Posterior cingulate gyrus (tissue), 11 donors: ENCODE results near the gene TGM2.
A peak's percentile ranks its signal among the peaks of the same experiment; 100 is the strongest.
"Not testable (repeated sequence)": the region's sequence is repeated elsewhere in the genome, so short reads cannot be mapped to it uniquely, and the experiment has no call there.

Experiments
- DNase-seq, 10 donors: peaks; one replicate each; pipeline versions ENCODE4 v3.0.0 to v3.0.0-alpha.2; 2020 to 2021; ENCODE audit warnings: mixed read lengths in 3 of 10
- intact Hi-C: fragments of 100-400 bp; cut with DNase I; formaldehyde crosslinking; loops from one replicate; pipeline ENCODE4 v1.15.1; 2023

Gene TGM2

DNA sequence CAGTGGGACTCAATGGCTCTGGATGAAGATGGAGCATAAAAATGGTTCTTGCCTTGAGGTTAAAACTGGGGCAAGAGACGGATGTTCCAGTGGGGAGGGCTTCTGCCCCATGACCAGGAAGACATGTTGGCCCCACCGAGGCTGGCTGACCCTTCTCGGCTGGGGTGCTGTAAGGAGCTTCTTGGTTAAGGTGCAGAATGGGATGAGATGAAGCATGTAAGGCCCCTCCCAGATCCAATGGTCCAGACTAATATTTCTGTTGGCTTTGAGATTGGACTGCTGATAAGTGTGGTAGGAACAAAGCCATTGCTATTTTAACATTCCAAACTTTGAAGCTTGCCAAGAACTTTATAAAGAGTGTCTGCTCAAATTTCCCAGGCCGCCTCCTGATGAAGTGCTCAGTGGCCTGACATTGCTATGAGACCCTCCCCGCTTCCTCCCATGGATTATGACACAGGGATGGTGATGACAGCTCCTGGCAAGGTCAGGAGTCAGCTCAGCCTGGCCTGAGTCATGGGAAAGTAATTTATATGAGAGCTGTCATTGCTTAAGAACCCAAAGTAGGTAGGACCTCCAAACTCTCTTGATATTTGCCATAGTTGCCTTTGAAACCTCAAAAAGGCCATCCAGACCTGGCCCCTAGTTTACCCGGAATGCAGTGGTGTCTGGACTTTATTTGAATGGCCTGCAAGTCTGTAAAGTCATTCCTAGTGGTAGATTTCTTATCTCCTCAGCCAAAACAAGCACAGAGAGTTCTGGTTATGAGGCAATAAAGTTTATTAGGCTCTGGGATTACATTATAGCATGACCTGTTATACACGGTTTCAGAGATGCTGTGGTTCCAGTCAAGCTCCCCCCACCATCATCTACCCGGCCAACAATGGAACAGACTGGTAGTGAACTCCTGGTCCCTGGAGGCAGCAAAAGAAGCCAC lies 55.2 kb downstream of the TGM2 start:
- DNase-seq = no peak
- intact Hi-C loops = no loop called here

- DNase-seq = no peak
- intact Hi-C loops = no loop called here
Measured at GRCh38 chr20:38108986-38109541, 56.0 kb downstream of the TGM2 start.

DNA sequence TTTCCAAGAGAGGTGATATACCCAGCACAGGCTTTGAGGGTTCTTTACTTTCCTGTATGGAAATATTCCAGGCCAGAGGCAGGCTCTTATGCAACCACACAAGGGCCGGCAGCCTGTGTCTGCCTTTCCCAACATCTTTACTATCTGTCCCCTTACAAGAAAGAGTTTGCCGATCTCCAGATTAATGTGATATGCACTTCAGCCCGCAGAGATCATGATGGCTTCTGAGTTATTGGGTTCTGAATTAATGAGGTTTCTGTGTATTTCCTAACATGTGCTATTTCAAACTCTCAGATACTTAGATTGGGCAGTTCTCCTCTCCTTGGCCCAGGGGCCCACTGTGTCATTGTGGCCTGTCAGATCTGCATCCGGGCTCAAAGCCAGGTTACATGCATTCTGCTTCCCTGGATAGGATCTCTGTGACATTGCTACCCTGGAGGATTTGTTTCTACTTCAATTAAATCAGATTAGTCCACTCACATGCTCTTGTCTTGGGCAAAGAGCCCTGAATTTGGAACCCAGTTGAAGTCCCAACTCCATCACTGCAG lies 56.6 kb downstream of the TGM2 start:
- no peak for DNase-seq
- intact Hi-C loops = no loop called here

GRCh38 chr20:38107916-38108315 lies 57.2 kb downstream of the TGM2 start:
- DNase-seq, intact Hi-C loops: not testable (repeated sequence)

DNA sequence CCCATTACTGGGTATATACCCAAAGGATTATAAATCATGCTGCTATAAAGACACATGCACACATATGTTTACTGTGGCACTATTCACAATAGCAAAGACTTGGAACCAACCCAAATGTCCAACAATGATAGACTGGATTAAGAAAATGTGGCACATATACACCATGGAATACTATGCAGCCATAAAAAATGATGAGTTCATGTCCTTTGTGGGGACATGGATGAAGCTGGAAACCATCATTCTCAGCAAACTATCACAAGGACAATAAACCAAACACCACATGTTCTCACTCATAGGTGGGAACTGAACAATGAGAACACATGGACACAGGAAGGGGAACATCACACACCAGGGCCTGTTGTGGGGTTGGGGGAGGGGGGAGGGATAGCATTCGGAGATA lies 57.7 kb downstream of the TGM2 start:
- intact Hi-C loops, DNase-seq: not testable (repeated sequence)

DNA sequence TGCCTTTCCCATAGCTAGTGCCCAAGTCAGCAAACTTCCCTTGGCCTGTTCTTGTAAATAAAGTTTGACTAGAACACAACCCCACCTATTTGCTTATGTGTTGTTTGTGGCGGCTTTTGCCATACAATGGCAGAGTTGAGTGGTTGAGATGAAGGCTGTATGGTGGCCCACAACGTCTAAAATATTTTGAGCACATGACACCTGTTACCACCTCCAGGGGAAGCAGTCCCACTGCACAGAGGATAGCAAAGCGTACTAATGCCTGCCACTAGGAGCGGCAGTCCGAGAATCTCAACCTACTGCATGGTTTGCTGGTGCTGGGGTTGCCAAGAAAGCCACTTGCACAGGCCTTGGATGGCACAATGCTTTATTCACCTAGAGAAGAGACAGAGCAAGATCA lies 58.6 kb downstream of the TGM2 start:
- intact Hi-C loops = no loop called here

GRCh38 chr20:38104285-38104684 lies 60.8 kb downstream of the TGM2 start:
- no peak for DNase-seq
- intact Hi-C loops = no loop called here

More for the DNA sequence above, 58.6 kb downstream of the TGM2 start:
- no peak for DNase-seq

DNA sequence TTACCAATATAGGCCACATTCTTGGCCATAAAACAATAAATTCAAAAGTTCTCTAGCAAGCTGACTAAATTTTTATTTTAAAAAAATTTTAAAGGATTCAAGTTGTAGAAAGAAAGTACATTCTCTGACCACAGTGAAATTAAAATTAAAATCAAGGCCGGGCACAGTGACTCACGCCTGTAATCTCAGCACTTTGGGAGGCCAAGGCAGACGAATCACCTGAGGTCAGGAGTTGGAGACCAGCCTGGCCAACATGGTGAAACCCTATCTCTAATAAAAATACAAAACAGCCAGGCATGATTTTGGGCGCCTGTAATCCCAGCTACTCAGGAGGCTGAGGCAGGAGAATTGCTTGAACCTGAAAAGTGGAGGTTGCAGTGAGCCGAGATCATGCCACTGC lies 62.9 kb downstream of the TGM2 start:
- intact Hi-C loops, DNase-seq: not testable (repeated sequence)

GRCh38 chr20:38098952-38099351 lies 66.1 kb downstream of the TGM2 start:
- DNase-seq = no peak
- intact Hi-C loops = no loop called here

- DNase-seq = no peak
- intact Hi-C loops = no loop called here
Measured at GRCh38 chr20:38095017-38095686, 69.9 kb downstream of the TGM2 start.

GRCh38 chr20:38094373-38094891 lies 70.6 kb downstream of the TGM2 start:
- no peak for DNase-seq
- intact Hi-C loops = no loop called here

DNA sequence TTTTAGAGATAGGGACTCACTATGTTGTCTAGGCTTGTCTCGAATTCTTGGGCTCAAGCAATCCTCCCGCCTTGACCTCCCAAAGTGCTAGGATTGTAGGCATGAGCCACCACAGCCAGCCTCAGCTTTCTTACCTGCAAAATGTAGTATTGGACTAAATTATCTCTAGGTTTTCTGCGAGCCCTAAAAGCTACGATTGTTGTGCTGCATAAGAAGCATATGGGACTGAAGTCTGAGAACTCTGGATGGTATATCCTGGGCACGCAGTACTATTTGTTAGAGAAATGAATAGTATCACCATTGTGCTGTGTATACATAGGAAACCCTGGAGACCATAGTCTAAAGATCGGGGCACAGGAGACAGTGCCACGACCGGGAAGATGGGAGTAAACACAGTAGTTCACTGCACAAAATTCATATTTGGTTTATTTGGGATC lies 71.4 kb downstream of the TGM2 start:
- intact Hi-C loops = no loop called here
- DNase-seq = no peak

DNA sequence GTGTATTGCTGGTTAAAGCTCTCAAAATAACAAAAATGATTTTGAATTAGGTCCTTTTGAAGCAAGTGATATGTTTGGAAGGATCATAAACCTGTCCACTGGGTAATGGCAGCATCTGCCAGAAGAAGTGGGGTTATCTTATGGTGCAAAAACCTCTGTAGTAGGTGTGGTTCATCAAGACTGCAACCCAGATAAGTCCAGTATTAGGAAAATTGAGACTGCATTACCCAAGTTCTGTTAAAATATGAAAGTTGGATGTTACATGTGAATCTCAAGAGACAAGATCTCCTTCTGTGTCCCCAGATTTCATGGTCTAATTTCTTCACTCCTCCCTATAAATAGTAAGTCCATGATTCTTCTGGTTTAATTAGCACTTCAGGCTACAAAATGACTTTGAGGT lies 72.2 kb downstream of the TGM2 start:
- no peak for DNase-seq
- intact Hi-C loops = no loop called here

GRCh38 chr20:38092260-38092857 lies 72.7 kb downstream of the TGM2 start:
- DNase-seq = no peak
- intact Hi-C loops = no loop called here

GRCh38 chr20:38091441-38092216 lies 73.4 kb downstream of the TGM2 start:
- peak in 1 of 10 donors; percentile 27 for DNase-seq
- intact Hi-C loops = no loop called here

DNA sequence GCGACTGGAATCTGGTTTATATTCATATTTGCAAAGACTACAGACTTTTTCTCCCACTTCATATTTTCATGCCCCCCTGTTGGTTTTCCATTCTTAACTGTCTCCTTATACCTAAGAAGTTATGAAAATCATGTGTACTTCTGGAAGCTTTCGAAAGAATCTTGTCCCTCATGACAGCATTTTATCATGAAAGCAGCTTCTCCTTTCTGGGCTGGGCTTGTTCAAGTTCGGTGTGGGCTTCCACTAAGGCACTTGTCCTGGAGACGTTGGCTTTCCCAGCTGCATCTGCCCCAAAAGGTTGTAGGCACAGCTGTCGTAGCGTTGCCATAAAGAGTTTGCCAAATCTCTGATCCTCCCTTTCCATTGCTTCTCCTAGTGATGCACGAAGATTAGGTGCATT lies 75.0 kb downstream of the TGM2 start:
- intact Hi-C loops = no loop called here
- no peak for DNase-seq

DNA sequence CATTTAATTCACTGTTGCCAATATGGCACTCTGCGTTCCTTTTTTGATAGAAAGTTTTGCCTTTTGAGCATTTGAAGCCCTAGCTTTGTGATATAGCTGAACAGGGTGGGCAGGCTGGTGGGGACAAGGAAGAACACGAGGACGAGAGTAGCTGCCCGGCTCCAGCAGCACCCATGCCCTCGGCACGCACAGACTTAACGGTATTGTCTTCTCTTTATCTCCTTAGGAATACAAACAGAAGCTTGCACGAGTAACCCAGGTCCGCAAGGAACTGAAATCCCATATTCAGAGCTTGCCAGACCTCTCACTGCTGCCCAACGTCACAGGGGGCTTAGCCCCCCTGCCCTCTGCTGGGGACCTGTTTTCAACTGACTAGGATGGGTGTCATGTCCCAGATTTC lies 75.6 kb downstream of the TGM2 start:
- intact Hi-C loops = no loop called here
- DNase-seq = peak in 1 of 10 donors; percentile 57

- DNase-seq = no peak
- intact Hi-C loops = no loop called here
Measured at GRCh38 chr20:38085026-38085425, 80.0 kb downstream of the TGM2 start.

DNA sequence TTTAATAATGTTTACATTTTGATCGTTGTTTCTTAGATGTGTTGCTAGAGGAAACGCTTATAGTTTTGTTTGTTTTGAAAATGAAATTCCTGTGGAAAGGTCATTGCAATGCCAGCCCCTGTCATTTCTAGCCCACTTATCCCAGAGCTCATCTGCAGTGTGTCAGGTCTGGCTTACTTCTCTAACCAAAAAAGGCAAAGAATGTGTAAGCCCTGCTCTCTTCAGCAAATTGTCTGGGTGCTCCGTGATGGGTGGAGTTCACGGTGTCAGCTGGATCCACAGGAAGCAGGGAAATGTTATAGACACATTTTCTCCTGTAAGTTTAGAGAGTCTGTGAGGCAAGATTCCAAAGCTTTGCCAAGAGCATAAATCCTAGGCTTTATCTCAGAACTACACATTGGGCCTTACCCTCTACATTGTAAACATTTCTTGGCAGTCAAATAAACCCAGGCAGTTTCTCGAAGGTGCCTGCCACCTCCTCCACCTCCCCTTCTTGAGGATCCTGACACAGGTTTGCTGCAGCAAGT lies 80.6 kb downstream of the TGM2 start:
- no peak for DNase-seq
- intact Hi-C loops = no loop called here
